CD4-positive, alpha-beta T cell treated with Interleukin-6 at 100 ng/mL for 8 hours (primary cell): Measurements from ENCODE around the gene MEIS1.

Source experiments
- DNase-seq: peaks from one replicate; pipeline ENCODE4 v3.0.0-alpha.2; 2020; ENCODE audit warnings: mixed read lengths, low spot score

The MEIS1 gene

GRCh38 chr2:66535574-66536289 is 100.8 kb downstream of the MEIS1 start:
- DNase-seq, result no peak

GRCh38 chr2:66536290-66536673 is 101.4 kb downstream of the MEIS1 start:
- no peak for DNase-seq

GRCh38 chr2:66536997-66537396 is 102.1 kb downstream of the MEIS1 start:
- no peak for DNase-seq

GRCh38 chr2:66538291-66538690 is 103.4 kb downstream of the MEIS1 start:
- DNase-seq, result no peak

- no peak for DNase-seq
These were observed 104.5 kb downstream of the MEIS1 start for GRCh38 chr2:66539452-66539851.

- no peak for DNase-seq
These were observed 106.7 kb downstream of the MEIS1 start for GRCh38 chr2:66541646-66542045.

- DNase-seq, result no peak
These were observed 108.4 kb downstream of the MEIS1 start for GRCh38 chr2:66543257-66543767.

- no peak for DNase-seq
These were observed 109.3 kb downstream of the MEIS1 start for GRCh38 chr2:66544258-66544657.

GRCh38 chr2:66545258-66545657 is 110.3 kb downstream of the MEIS1 start:
- no peak for DNase-seq

GRCh38 chr2:66547118-66547517 is 112.2 kb downstream of the MEIS1 start:
- DNase-seq, result no peak

- DNase-seq, result no peak
These were observed 113.0 kb downstream of the MEIS1 start for GRCh38 chr2:66547887-66548286.

GRCh38 chr2:66548422-66548821 is 113.5 kb downstream of the MEIS1 start:
- no peak for DNase-seq

GRCh38 chr2:66550826-66551225 is 115.9 kb downstream of the MEIS1 start:
- DNase-seq, result no peak

GRCh38 chr2:66553370-66553769 is 118.4 kb downstream of the MEIS1 start:
- no peak for DNase-seq

- DNase-seq, result no peak
These were observed 120.2 kb downstream of the MEIS1 start for GRCh38 chr2:66555091-66555490.

GRCh38 chr2:66555501-66556324 is 120.8 kb downstream of the MEIS1 start:
- DNase-seq, result no peak

- no peak for DNase-seq
These were observed 124.7 kb downstream of the MEIS1 start for GRCh38 chr2:66559672-66560071.

GRCh38 chr2:66560683-66561082 is 125.8 kb downstream of the MEIS1 start:
- no peak for DNase-seq

GRCh38 chr2:66561645-66562303 is 126.8 kb downstream of the MEIS1 start:
- DNase-seq, result no peak

- no peak for DNase-seq
These were observed 127.4 kb downstream of the MEIS1 start for GRCh38 chr2:66562304-66562685.

- DNase-seq, result no peak
These were observed 128.5 kb downstream of the MEIS1 start for GRCh38 chr2:66563473-66563872.

- no peak for DNase-seq
These were observed 130.4 kb downstream of the MEIS1 start for GRCh38 chr2:66565291-66565690.
